Measurements from ENCODE around the gene NKX1-1. TPM values are rescaled to one million over a fixed set of nuclear protein-coding genes. Genes with fewer than 3 reads are reported as not detected.

The NKX1-1 gene
- total and polyA plus RNA-seq, 8 donors: not detected

- TF ChIP-seq EP300 (IDR thresholded peaks at IDR 0.05) (no peak), POLR2AphosphoS5 (IDR thresholded peaks at IDR 0.05) (no peak), CTCF (IDR thresholded peaks at IDR 0.05) (no peak), POLR2A (IDR thresholded peaks at IDR 0.05) (no peak)
- Histone ChIP-seq H3K27ac (no peak overlapping the region), H3K36me3 (peaks cover 19 to 95% (median 86%) of the 10 kb centered on the region in 4 donors), H3K9me3 (no peaks in the 10 kb centered on the region), H3K27me3 (no peaks in the 10 kb centered on the region), H3K4me3 (no peak overlapping the region), H3K4me1 (no peaks in the 10 kb centered on the region)
- 90 to 94% (median 93%) methylated on average over 24 to 32 of the region's 32 CpGs for WGBS, 5 donors
- intact Hi-C loops (cut with DNase I; ENCODE audit: low total_unique reads): no loop called here
- no peak for DNase-seq
These were observed 29.2 kb downstream of the NKX1-1 start for GRCh38 chr4:1376841-1377605.

DNA sequence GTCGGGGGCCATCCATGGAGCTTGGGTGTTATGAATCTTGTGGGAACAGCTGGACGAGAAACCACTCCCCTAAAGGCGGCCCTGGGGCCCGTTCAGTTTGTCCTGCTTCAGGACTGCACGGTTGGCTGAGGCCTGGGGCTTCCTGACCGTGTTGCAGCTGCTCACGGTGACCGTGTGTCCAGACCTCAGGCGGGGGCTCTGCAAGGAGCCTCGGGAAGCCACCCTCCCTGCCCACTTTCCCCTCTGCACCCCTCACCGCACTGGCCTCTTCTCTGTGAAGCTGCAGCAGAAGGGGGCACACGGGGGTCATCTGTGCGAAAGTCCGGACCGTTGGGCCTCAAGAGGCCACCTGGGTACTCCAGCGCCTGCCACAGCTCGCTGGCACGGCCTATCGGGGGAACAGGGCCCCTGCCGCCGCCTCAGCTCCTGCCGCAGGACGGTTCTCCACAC, 29.8 kb downstream of the NKX1-1 start:
- H3K9me3 ChIP-seq: no peaks in the 10 kb centered on the region
- WGBS, 5 donors: 91 to 100% (median 93%) methylated on average over 4 to 23 of the region's 23 CpGs
- no peak for DNase-seq
- H3K27me3 ChIP-seq: no peaks in the 10 kb centered on the region
- H3K27ac ChIP-seq: no peak overlapping the region
- peaks cover 19 to 95% (median 88%) of the 10 kb centered on the region in 4 donors for H3K36me3 ChIP-seq
- H3K4me3 ChIP-seq: no peak overlapping the region
- no peak for TF ChIP-seq CTCF (IDR thresholded peaks at IDR 0.05)
- no peak for TF ChIP-seq EP300 (IDR thresholded peaks at IDR 0.05)
- no peak for TF ChIP-seq POLR2AphosphoS5 (IDR thresholded peaks at IDR 0.05)
- TF ChIP-seq POLR2A (IDR thresholded peaks at IDR 0.05): no peak
- peaks cover 0 to 2% (median 0%) of the 10 kb centered on the region in 4 donors for H3K4me1 ChIP-seq
- intact Hi-C loops (cut with DNase I; ENCODE audit: low total_unique reads): no loop called here

- DNase-seq: no peak
- TF ChIP-seq CTCF (IDR thresholded peaks at IDR 0.05) (no peak), POLR2AphosphoS5 (IDR thresholded peaks at IDR 0.05) (no peak)
- Histone ChIP-seq H3K4me3 (no peak overlapping the region), H3K36me3 (peaks cover 19 to 95% (median 87%) of the 10 kb centered on the region in 4 donors), H3K4me1 (peaks cover 0 to 5% (median 1%) of the 10 kb centered on the region in 4 donors), H3K27ac (no peak overlapping the region), H3K27me3 (no peaks in the 10 kb centered on the region), H3K9me3 (no peaks in the 10 kb centered on the region)
- 73 to 100% (median 89%) methylated on average over 1 to 17 of the region's 17 CpGs for WGBS, 5 donors
- intact Hi-C loops (cut with DNase I; ENCODE audit: low total_unique reads): no loop called here
These were observed 30.4 kb downstream of the NKX1-1 start for GRCh38 chr4:1375761-1376322.

GRCh38 chr4:1375051-1375721, 31.1 kb downstream of the NKX1-1 start:
- Histone ChIP-seq H3K36me3 (peaks cover 19 to 95% (median 84%) of the 10 kb centered on the region in 4 donors), H3K27me3 (no peaks in the 10 kb centered on the region), H3K9me3 (no peaks in the 10 kb centered on the region), H3K4me1 (peaks cover 0 to 10% (median 4%) of the 10 kb centered on the region in 4 donors), H3K4me3 (no peak overlapping the region), H3K27ac (no peak overlapping the region)
- no peak for DNase-seq
- WGBS, 5 donors: 92 to 97% (median 96%) methylated on average over 33 to 36 of the region's 36 CpGs
- TF ChIP-seq EP300 (IDR thresholded peaks at IDR 0.05) (no peak), POLR2AphosphoS5 (IDR thresholded peaks at IDR 0.05) (no peak), POLR2A (IDR thresholded peaks at IDR 0.05) (no peak), CTCF (IDR thresholded peaks at IDR 0.05) (no peak)
- intact Hi-C loops (cut with DNase I; ENCODE audit: low total_unique reads): no loop called here
